Glutamatergic neuron (in vitro differentiated cells): ENCODE data around the gene ISCA2. TPM values are rescaled to one million over a fixed set of nuclear protein-coding genes. Genes with fewer than 3 reads are reported as not detected.

ENCODE experiments used
- DNase-seq: peaks from one replicate; pipeline ENCODE4 v3.0.0; 2022
- H3K27ac Mint-ChIP-seq: one replicate; pipeline ENCODE4 v1.8.0; 2020; ENCODE audit warnings: mild to moderate bottlenecking, mixed read lengths, inconsistent platforms; ENCODE audit not compliant: unreplicated experiment
- H3K27me3 Mint-ChIP-seq: one replicate; pipeline ENCODE4 v1.8.0; 2020; ENCODE audit warnings: mild to moderate bottlenecking, moderate library complexity, mixed read lengths, inconsistent platforms; ENCODE audit not compliant: unreplicated experiment
- H3K36me3 Mint-ChIP-seq: one replicate; pipeline ENCODE4 v1.8.0; 2020; ENCODE audit warnings: mild to moderate bottlenecking, mixed read lengths, inconsistent platforms; ENCODE audit not compliant: unreplicated experiment
- H3K4me1 Mint-ChIP-seq: one replicate; pipeline ENCODE4 v1.8.0; 2020; ENCODE audit warnings: mild to moderate bottlenecking, low read depth, mixed read lengths, inconsistent platforms; ENCODE audit not compliant: unreplicated experiment
- H3K4me3 Mint-ChIP-seq: one replicate; pipeline ENCODE4 v1.8.0; 2020; ENCODE audit warnings: mild to moderate bottlenecking, mixed read lengths, inconsistent platforms; ENCODE audit not compliant: unreplicated experiment
- H3K9me3 Mint-ChIP-seq: one replicate; pipeline ENCODE4 v1.8.0; 2020; ENCODE audit warnings: mild to moderate bottlenecking, moderate library complexity, mixed read lengths, inconsistent platforms; ENCODE audit not compliant: unreplicated experiment
- total RNA-seq: library from RNA; stranded (reverse); fragmentation: NEBNext Ultra II Directional; extraction: Animal tissue kit (Norgen Biotek cat#: 25700); gene quantifications from one replicate; pipeline ENCODE4 v1.2.1, GENCODE V29; 2021; ENCODE audit not compliant: unreplicated experiment
- TF ChIP-seq, protein P1 (sequence below): fragments of 200-600 bp; sonication (generic); IDR thresholded peaks from one replicate; pipeline ENCODE4 v1.5.0; 2021; ENCODE audit not compliant: partially characterized antibody, unreplicated experiment

Gene ISCA2
- total RNA-seq, 1 donor from 2014 or later = 14.8 TPM

GRCh38 chr14:74507840-74508239, 14.3 kb downstream of the ISCA2 start:
- Mint-ChIP-seq H3K36me3 (no peaks in the 10 kb centered on the region), H3K4me1 (peaks cover 13% of the 10 kb centered on the region), H3K4me3 (no peak overlapping the region), H3K27me3 (peaks cover 10% of the 10 kb centered on the region), H3K27ac (no peak overlapping the region), H3K9me3 (peaks cover 7% of the 10 kb centered on the region)
- TF ChIP-seq, protein P1, sequence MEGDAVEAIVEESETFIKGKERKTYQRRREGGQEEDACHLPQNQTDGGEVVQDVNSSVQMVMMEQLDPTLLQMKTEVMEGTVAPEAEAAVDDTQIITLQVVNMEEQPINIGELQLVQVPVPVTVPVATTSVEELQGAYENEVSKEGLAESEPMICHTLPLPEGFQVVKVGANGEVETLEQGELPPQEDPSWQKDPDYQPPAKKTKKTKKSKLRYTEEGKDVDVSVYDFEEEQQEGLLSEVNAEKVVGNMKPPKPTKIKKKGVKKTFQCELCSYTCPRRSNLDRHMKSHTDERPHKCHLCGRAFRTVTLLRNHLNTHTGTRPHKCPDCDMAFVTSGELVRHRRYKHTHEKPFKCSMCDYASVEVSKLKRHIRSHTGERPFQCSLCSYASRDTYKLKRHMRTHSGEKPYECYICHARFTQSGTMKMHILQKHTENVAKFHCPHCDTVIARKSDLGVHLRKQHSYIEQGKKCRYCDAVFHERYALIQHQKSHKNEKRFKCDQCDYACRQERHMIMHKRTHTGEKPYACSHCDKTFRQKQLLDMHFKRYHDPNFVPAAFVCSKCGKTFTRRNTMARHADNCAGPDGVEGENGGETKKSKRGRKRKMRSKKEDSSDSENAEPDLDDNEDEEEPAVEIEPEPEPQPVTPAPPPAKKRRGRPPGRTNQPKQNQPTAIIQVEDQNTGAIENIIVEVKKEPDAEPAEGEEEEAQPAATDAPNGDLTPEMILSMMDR = no peak
- DNase-seq = no peak

- Mint-ChIP-seq H3K27ac (no peak overlapping the region), H3K27me3 (peaks cover 10% of the 10 kb centered on the region), H3K4me1 (peaks cover 13% of the 10 kb centered on the region), H3K4me3 (no peak overlapping the region), H3K36me3 (no peaks in the 10 kb centered on the region), H3K9me3 (peaks cover 7% of the 10 kb centered on the region)
- no peak for DNase-seq
- TF ChIP-seq, protein P1 = peak; percentile 20
Measured at GRCh38 chr14:74508292-74508731, 14.7 kb downstream of the ISCA2 start.

DNA sequence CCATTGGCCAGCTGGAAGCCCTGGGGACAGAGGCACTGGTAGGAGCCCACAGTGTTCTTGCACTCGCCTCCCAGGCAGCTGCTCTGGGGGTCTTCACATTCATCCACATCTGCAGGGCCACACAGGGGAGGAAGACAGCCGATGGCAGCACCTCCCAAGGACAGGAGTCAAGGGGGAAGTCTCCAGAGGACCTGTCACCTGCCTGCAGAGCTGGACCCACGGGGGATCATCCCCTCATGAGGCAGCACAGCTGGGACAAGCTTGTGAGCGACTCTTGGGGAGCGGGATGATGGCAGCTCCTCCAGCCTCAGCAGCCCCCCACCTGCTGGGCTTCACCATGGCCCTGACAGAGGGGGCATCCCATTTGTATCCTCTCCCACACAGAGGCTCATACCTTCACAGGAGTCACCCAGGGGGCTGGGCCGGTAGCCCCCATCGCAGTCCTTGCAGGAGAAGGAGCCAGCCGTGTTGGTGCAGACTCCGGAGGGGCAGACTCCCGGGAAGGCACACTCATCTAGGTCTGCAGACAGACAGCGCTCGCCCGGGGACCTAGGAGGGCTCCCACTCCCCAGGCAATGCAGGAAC, 15.4 kb downstream of the ISCA2 start:
- TF ChIP-seq, protein P1 = no peak

GRCh38 chr14:74509587-74510222, 16.1 kb downstream of the ISCA2 start:
- Mint-ChIP-seq H3K36me3 (no peaks in the 10 kb centered on the region), H3K27me3 (peaks cover 10% of the 10 kb centered on the region), H3K4me3 (no peak overlapping the region), H3K9me3 (peaks cover 7% of the 10 kb centered on the region), H3K4me1 (peaks cover 17% of the 10 kb centered on the region), H3K27ac (no peak overlapping the region)
- TF ChIP-seq, protein P1 = no peak
- DNase-seq = peak; percentile 9

More for the DNA sequence above, 15.4 kb downstream of the ISCA2 start:
- peaks cover 10% of the 10 kb centered on the region for H3K27me3 Mint-ChIP-seq
- peaks cover 13% of the 10 kb centered on the region for H3K4me1 Mint-ChIP-seq
- H3K4me3 Mint-ChIP-seq = no peak overlapping the region
- no peaks in the 10 kb centered on the region for H3K36me3 Mint-ChIP-seq
- no peak overlapping the region for H3K27ac Mint-ChIP-seq
- no peak for DNase-seq
- H3K9me3 Mint-ChIP-seq = peaks cover 7% of the 10 kb centered on the region
